Right forelimb (tissue), 1 donor: Measurements from ENCODE around the gene AGRN.
"Not testable (repeated sequence)": the region's sequence is repeated elsewhere in the genome, so short reads cannot be mapped to it uniquely, and the experiment has no call there.

Experiments
- DNase-seq: peaks from one replicate; pipeline ENCODE4 v3.0.0-alpha.2; 2018

Gene AGRN

GRCh38 chr1:1021010-1021919 is 1.3 kb downstream of the AGRN start:
- peak; percentile 84 for DNase-seq

GRCh38 chr1:1021920-1022259 is 2.0 kb downstream of the AGRN start:
- no peak for DNase-seq

- no peak for DNase-seq
Observed at GRCh38 chr1:1022302-1023009, 2.5 kb downstream of the AGRN start.

GRCh38 chr1:1023700-1024099 is 3.8 kb downstream of the AGRN start:
- no peak for DNase-seq

- no peak for DNase-seq
Observed at GRCh38 chr1:1024149-1024770, 4.3 kb downstream of the AGRN start.

- no peak for DNase-seq
Observed at GRCh38 chr1:1024771-1025699, 5.1 kb downstream of the AGRN start.

- DNase-seq, result no peak
Observed at GRCh38 chr1:1025730-1026129, 5.8 kb downstream of the AGRN start.

GRCh38 chr1:1026599-1027413 is 6.9 kb downstream of the AGRN start:
- DNase-seq, result no peak

GRCh38 chr1:1027791-1028190 is 7.9 kb downstream of the AGRN start:
- DNase-seq, result no peak

- DNase-seq, result not testable (repeated sequence)
Observed at GRCh38 chr1:1030867-1031658, 11.1 kb downstream of the AGRN start.

GRCh38 chr1:1031659-1032235 is 11.8 kb downstream of the AGRN start:
- DNase-seq, result no peak

GRCh38 chr1:1032424-1032823 is 12.5 kb downstream of the AGRN start:
- no peak for DNase-seq

- peak; percentile 85 for DNase-seq
Observed at GRCh38 chr1:1033009-1033587, 13.2 kb downstream of the AGRN start.

- no peak for DNase-seq
Observed at GRCh38 chr1:1033731-1034438, 14.0 kb downstream of the AGRN start.

- no peak for DNase-seq
Observed at GRCh38 chr1:1034439-1034781, 14.5 kb downstream of the AGRN start.

- DNase-seq, result no peak
Observed at GRCh38 chr1:1035291-1035943, 15.5 kb downstream of the AGRN start.

GRCh38 chr1:1037366-1038327 is 17.7 kb downstream of the AGRN start:
- no peak for DNase-seq

GRCh38 chr1:1038694-1039093 is 18.8 kb downstream of the AGRN start:
- no peak for DNase-seq
